PC-3 (cell line): ENCODE data around the gene BRINP1. TPM values are rescaled to one million over a fixed set of nuclear protein-coding genes. Genes with fewer than 3 reads are reported as not detected.

Experiments used
- ATAC-seq: fragments of 200-7000 bp; cut with Tn5 transposase; 2 replicates; pipeline ENCODE4 v1.9.1; 2020; ENCODE audit warnings: mild to moderate bottlenecking, moderate library complexity
- BruUV-seq: library from RNA; stranded (reverse); fragments of 400-500 nt; replicated peaks from 2 replicates; lab custom pipeline; 2021; lab: Mats Ljungman, UMichigan
- CTCF ChIA-PET: fragments of 300-600 bp; sonication (Branson Sonifier 250); formaldehyde crosslinking; loops from one replicate; lab custom pipeline; 2022; ENCODE audit warnings: antibody characterized with exemption; lab: Charles Lee
- POLR2A ChIA-PET: fragments of 300-600 bp; sonication (Branson Sonifier 250); formaldehyde crosslinking; loops from one replicate; lab custom pipeline; 2022; ENCODE audit warnings: antibody characterized with exemption; ENCODE audit not compliant: unreplicated experiment; lab: Charles Lee
- DNase-seq: peaks from one replicate; pipeline ENCODE4 v3.0.0-alpha.2; 2015
- H2AFZ ChIP-seq: fragments of 300-600 bp; sonication (generic); 2 replicates; pipeline ENCODE4 v1.6.0; 2016; ENCODE audit warnings: antibody characterized with exemption, low read length
- H3F3A ChIP-seq: fragments of 300-600 bp; sonication (generic); one replicate; pipeline ENCODE4 v1.6.0; 2017; ENCODE audit warnings: antibody characterized with exemption, low read length, control low read depth, mild to moderate bottlenecking; ENCODE audit not compliant: unreplicated experiment
- H3K27ac ChIP-seq: fragments of 300-600 bp; sonication (generic); 2 replicates; pipeline ENCODE4 v1.5.1; 2016; ENCODE audit warnings: mild to moderate bottlenecking, low read length
- H3K27me3 ChIP-seq: fragments of 300-600 bp; sonication (generic); 2 replicates; pipeline ENCODE4 v1.6.1; 2016; ENCODE audit warnings: low read length, mixed read lengths
- H3K36me3 ChIP-seq: fragments of 300-600 bp; sonication (generic); 2 replicates; pipeline ENCODE4 v1.6.1; 2016; ENCODE audit warnings: low read depth, mixed run types, low read length, mixed read lengths
- H3K4me1 ChIP-seq: fragments of 300-600 bp; sonication (generic); 2 replicates; pipeline ENCODE4 v1.5.1; 2016; ENCODE audit warnings: low read length; ENCODE audit not compliant: insufficient read depth
- H3K4me2 ChIP-seq: fragments of 300-600 bp; sonication (generic); 2 replicates; pipeline ENCODE4 v1.6.0; 2016; ENCODE audit warnings: low read length
- H3K4me3 ChIP-seq: fragments of 300-600 bp; sonication (generic); 2 replicates; pipeline ENCODE4 v1.5.1; 2016; ENCODE audit warnings: mild to moderate bottlenecking, low read length, mixed read lengths
- H3K79me2 ChIP-seq: fragments of 300-600 bp; sonication (generic); 2 replicates; pipeline ENCODE4 v1.6.1; 2017; ENCODE audit warnings: low read length, mixed read lengths
- H3K9ac ChIP-seq: fragments of 300-600 bp; sonication (generic); 2 replicates; pipeline ENCODE4 v1.6.0; 2016; ENCODE audit warnings: mild to moderate bottlenecking, low read length
- H3K9me2 ChIP-seq: fragments of 300-600 bp; sonication (generic); replicated peaks from 2 replicates; pipeline ENCODE4 v1.6.1; 2016; ENCODE audit warnings: mixed run types, low read length, mixed read lengths
- H3K9me3 ChIP-seq: fragments of 300-600 bp; sonication (generic); 2 replicates; pipeline ENCODE4 v1.6.1; 2016; ENCODE audit warnings: low read length, mixed read lengths
- H4K20me1 ChIP-seq: fragments of 300-600 bp; sonication (generic); 2 replicates; pipeline ENCODE4 v1.6.1; 2016; ENCODE audit warnings: low read length, mixed read lengths
- EZH2 ChIP-seq: fragments of 300-600 bp; sonication (generic); IDR thresholded peaks from one replicate; pipeline ENCODE4 v1.6.1; 2017; ENCODE audit warnings: antibody characterized with exemption, mild to moderate bottlenecking, low read length; ENCODE audit not compliant: unreplicated experiment
- EZH2phosphoT487 ChIP-seq: fragments of 300-600 bp; sonication (generic); IDR thresholded peaks from 2 replicates; pipeline ENCODE4 v1.6.1; 2018; ENCODE audit warnings: mild to moderate bottlenecking, antibody characterized with exemption, low read length, borderline replicate concordance
- intact Hi-C: fragments of 100-400 bp; cut with micrococcal nuclease; formaldehyde crosslinking; loops from 2 replicates; pipeline ENCODE4 v1.9.0; 2023
- total RNA-seq: library from RNA; depleted of rRNA; stranded (reverse); fragments of >200 nt; gene quantifications from 2 replicates; pipeline ENCODE4 v1.2.3, GENCODE V29; 2014
- TF ChIP-seq, protein P1 (sequence below): fragments of 300-600 bp; sonication (generic); conservative IDR thresholded peaks from 2 replicates; pipeline ENCODE4 v1.5.1; 2017; ENCODE audit warnings: antibody characterized with exemption, low read depth, mild to moderate bottlenecking, low read length

BRINP1 gene
- total RNA-seq, 1 experiment from 2014 or later = not detected

DNA sequence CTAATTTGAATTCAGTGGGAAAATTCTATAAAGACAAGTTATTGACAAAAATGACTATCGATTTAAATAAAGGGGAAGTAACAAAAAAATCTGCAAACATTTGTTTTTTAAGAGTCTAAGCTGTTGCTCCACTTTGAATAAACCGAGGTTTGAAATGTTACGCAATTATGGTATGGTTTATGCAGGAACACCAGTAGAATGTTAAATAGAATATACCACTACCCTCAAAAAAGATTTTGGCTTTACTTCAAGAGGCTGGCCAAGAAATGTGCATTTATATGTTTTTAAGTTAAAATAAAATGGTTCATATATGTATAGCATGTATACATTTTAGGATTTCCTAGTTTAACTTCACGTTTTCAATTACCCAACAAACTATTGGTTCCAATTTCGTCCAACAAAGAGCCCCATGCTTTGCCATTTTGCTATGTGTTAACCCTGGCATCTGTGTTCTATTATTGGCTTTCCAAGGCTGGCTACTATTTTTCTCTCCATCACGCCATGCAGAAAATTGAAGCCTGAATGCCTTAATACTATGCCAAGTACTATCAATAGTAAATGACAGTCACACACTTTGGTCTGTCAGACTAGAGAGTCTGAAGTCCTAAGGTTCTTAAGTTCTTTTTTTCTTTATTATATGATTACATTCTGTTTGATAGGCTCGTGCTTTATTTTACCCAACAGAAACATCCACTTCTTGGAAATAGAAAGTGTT, 171.2 kb downstream of the BRINP1 start:
- POLR2A ChIA-PET = no interaction called here
- no peak overlapping the region for H3K27ac ChIP-seq
- H3K9me3 ChIP-seq = no peaks in the 10 kb centered on the region
- H3K79me2 ChIP-seq = no peaks in the 10 kb centered on the region
- CTCF ChIA-PET = no interaction called here
- TF ChIP-seq EZH2 (no peak), EZH2phosphoT487 (no peak)
- TF ChIP-seq, protein P1, sequence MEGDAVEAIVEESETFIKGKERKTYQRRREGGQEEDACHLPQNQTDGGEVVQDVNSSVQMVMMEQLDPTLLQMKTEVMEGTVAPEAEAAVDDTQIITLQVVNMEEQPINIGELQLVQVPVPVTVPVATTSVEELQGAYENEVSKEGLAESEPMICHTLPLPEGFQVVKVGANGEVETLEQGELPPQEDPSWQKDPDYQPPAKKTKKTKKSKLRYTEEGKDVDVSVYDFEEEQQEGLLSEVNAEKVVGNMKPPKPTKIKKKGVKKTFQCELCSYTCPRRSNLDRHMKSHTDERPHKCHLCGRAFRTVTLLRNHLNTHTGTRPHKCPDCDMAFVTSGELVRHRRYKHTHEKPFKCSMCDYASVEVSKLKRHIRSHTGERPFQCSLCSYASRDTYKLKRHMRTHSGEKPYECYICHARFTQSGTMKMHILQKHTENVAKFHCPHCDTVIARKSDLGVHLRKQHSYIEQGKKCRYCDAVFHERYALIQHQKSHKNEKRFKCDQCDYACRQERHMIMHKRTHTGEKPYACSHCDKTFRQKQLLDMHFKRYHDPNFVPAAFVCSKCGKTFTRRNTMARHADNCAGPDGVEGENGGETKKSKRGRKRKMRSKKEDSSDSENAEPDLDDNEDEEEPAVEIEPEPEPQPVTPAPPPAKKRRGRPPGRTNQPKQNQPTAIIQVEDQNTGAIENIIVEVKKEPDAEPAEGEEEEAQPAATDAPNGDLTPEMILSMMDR = no peak
- no peak overlapping the region for H3K4me3 ChIP-seq
- no peak overlapping the region for H3K9ac ChIP-seq
- H3K27me3 ChIP-seq = no peaks in the 10 kb centered on the region
- H3F3A ChIP-seq = no peaks in the 10 kb centered on the region
- no peak overlapping the region for H2AFZ ChIP-seq
- no TSS peak for BruUV-seq
- intact Hi-C loops = no loop called here
- no peaks in the 10 kb centered on the region for H3K4me1 ChIP-seq
- no peaks in the 10 kb centered on the region for H3K9me2 ChIP-seq
- H4K20me1 ChIP-seq = no peaks in the 10 kb centered on the region
- no peak overlapping the region for H3K4me2 ChIP-seq
- DNase-seq (no peak), ATAC-seq (no peak)
- H3K36me3 ChIP-seq = no peaks in the 10 kb centered on the region

DNA sequence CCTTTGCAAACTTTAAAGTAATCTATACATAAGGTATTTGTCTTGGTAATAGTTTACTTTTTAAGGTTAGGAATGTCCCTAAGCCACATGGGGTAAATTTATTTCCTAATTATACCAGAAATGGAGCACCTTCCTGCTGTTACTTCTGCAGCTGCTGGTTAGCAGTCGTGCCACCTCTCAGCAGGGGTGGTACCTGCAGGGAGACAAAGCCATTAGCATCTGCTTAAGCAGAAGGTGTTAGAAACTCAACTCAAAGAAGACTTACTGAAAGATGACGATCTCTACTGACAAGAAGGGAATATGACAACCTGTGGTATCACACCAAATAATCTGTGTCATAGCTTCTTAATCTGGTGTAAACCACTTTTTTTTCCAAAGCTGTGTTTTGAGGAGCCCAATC, 173.7 kb downstream of the BRINP1 start:
- H4K20me1 ChIP-seq = no peaks in the 10 kb centered on the region
- CTCF ChIA-PET = no interaction called here
- POLR2A ChIA-PET = no interaction called here
- no peaks in the 10 kb centered on the region for H3K27me3 ChIP-seq
- H3K27ac ChIP-seq = no peak overlapping the region
- no peaks in the 10 kb centered on the region for H3K79me2 ChIP-seq
- no peak overlapping the region for H3K9ac ChIP-seq
- no peak for DNase-seq
- H3K36me3 ChIP-seq = no peaks in the 10 kb centered on the region
- H2AFZ ChIP-seq = no peak overlapping the region
- no peaks in the 10 kb centered on the region for H3K9me3 ChIP-seq
- H3K4me2 ChIP-seq = no peak overlapping the region
- no peaks in the 10 kb centered on the region for H3K9me2 ChIP-seq
- no peak overlapping the region for H3K4me3 ChIP-seq
- TF ChIP-seq EZH2 = no peak
- TF ChIP-seq, protein P1 = no peak
- no peak for TF ChIP-seq EZH2phosphoT487
- no peaks in the 10 kb centered on the region for H3F3A ChIP-seq
- intact Hi-C loops = no loop called here
- no TSS peak for BruUV-seq
- no peaks in the 10 kb centered on the region for H3K4me1 ChIP-seq
- no peak for ATAC-seq

DNA sequence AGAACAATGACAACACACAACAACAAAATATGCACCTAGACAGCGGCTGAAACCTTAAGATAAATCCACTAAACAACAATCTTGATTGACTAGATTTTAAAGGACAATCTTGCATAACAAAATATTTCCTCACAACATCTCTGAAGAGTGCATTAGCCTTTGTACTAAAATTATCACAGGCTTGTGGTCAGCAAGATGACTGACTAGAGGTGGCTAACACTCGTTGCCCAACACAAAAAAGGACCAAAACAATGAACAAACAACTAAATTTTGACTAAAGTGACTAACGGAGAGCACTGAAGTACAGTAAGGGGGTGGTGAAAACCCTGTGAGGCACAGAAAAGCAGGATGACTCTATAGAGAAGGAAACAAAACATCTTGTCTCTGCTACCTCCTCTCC, 183.9 kb downstream of the BRINP1 start:
- H2AFZ ChIP-seq = no peak overlapping the region
- intact Hi-C loops = no loop called here
- no peaks in the 10 kb centered on the region for H3K36me3 ChIP-seq
- no peaks in the 10 kb centered on the region for H3K79me2 ChIP-seq
- no peaks in the 10 kb centered on the region for H3K4me1 ChIP-seq
- H3K9me3 ChIP-seq = no peaks in the 10 kb centered on the region
- no peaks in the 10 kb centered on the region for H3K9me2 ChIP-seq
- no peaks in the 10 kb centered on the region for H3K27me3 ChIP-seq
- H4K20me1 ChIP-seq = no peaks in the 10 kb centered on the region
- DNase-seq = no peak
- no peaks in the 10 kb centered on the region for H3F3A ChIP-seq
- CTCF ChIA-PET = no interaction called here
- no peak for ATAC-seq
- POLR2A ChIA-PET = no interaction called here
- no peak overlapping the region for H3K9ac ChIP-seq
- H3K27ac ChIP-seq = no peak overlapping the region
- TF ChIP-seq EZH2phosphoT487 = no peak
- TF ChIP-seq EZH2 = no peak
- TF ChIP-seq, protein P1 = no peak
- no peak overlapping the region for H3K4me2 ChIP-seq
- no TSS peak for BruUV-seq
- no peak overlapping the region for H3K4me3 ChIP-seq
